Endothelial cell of umbilical vein (primary cell): ENCODE results near the gene OTUD7B. TPM values are rescaled to one million over a fixed set of nuclear protein-coding genes. Genes with fewer than 3 reads are reported as not detected.

Source experiments
- BruUV-seq: library from RNA; stranded (reverse); fragments of 400-500 nt; replicated peaks from 2 replicates; lab custom pipeline; 2021; lab: Mats Ljungman, UMichigan
- CTCF ChIA-PET: fragments of 300-600, 350-600 bp; sonication (Branson Sonifier 250); formaldehyde crosslinking; loops from one replicate; lab custom pipeline; 2021; ENCODE audit warnings: antibody characterized with exemption, inconsistent platforms; lab: Charles Lee
- POLR2A ChIA-PET: fragments of 300-600, 350-600 bp; sonication (Branson Sonifier 250); formaldehyde crosslinking; loops from one replicate; lab custom pipeline; 2021; ENCODE audit warnings: antibody characterized with exemption, inconsistent platforms; lab: Charles Lee
- DNase-seq: peaks from one replicate; pipeline ENCODE4 v3.0.0-alpha.2; 2011; ENCODE audit warnings: low read depth, low spot score
- FAIRE-seq: peaks from 2 replicates; lab custom pipeline; 2011; peaks lifted over from hg19 to GRCh38; lab: Jason Lieb, UNC
- H2AFZ ChIP-seq: 2 replicates; pipeline ENCODE4 v1.6.0; 2012; ENCODE audit warnings: low read depth, low read length, control low read depth, inconsistent platforms
- H3K27ac ChIP-seq: 2 replicates; pipeline ENCODE4 v1.5.1; 2011; ENCODE audit warnings: low read depth, mild to moderate bottlenecking, control low read depth, low read length, moderate library complexity; ENCODE audit not compliant: insufficient read depth
- H3K27me3 ChIP-seq, 2 experiments: 2 replicates each; pipeline versions ENCODE4 v1.6.0 to v1.6.1; 2011; ENCODE audit warnings: low read length in 2 of 2, mixed read lengths in 1 of 2; ENCODE audit not compliant: control insufficient read depth in 2 of 2, insufficient read depth in 2 of 2
- H3K36me3 ChIP-seq, 2 experiments: 2 replicates in 1 of 2; 3 replicates in 1 of 2; pipeline ENCODE4 v1.5.1; 2011; ENCODE audit warnings: low read length in 2 of 2, mild to moderate bottlenecking in 1 of 2, moderate library complexity in 1 of 2; ENCODE audit not compliant: control insufficient read depth in 2 of 2, insufficient read depth in 2 of 2; ENCODE audit errors: extremely low read depth in 1 of 2
- H3K4me1 ChIP-seq: 3 replicates; pipeline ENCODE4 v1.5.1; 2011; ENCODE audit warnings: mild to moderate bottlenecking, low read length; ENCODE audit not compliant: control insufficient read depth, insufficient read depth; ENCODE audit errors: extremely low read depth
- H3K4me2 ChIP-seq: 2 replicates; pipeline ENCODE4 v1.6.1; 2011; ENCODE audit warnings: low read length, control low read depth, mixed read lengths; ENCODE audit not compliant: insufficient read depth
- H3K4me3 ChIP-seq, 3 experiments: fragments of 200-600 bp in 1 of 3; sonication (generic), shearing (Covaris generic) in 1 of 3; replicated peaks in 1 of 3; 2 replicates each; pipeline ENCODE4 v1.5.1; 2011 to 2016; ENCODE audit warnings: control low read depth in 3 of 3, low read length in 3 of 3, mild to moderate bottlenecking in 2 of 3, inconsistent platforms in 1 of 3, low read depth in 1 of 3, moderate library complexity in 1 of 3; ENCODE audit not compliant: insufficient read depth in 1 of 3
- H3K79me2 ChIP-seq: 2 replicates; pipeline ENCODE4 v1.6.0; 2012; ENCODE audit warnings: low read length, inconsistent platforms; ENCODE audit not compliant: control insufficient read depth, insufficient read depth
- H3K9ac ChIP-seq: replicated peaks from 2 replicates; pipeline ENCODE3; 2011; ENCODE audit warnings: low read length, control low read depth; ENCODE audit not compliant: insufficient read depth; ENCODE audit errors: extremely low read depth
- H3K9me1 ChIP-seq: replicated peaks from 3 replicates; pipeline ENCODE4 v1.6.0; 2011; ENCODE audit warnings: mild to moderate bottlenecking, low read length; ENCODE audit not compliant: control insufficient read depth, insufficient read depth; ENCODE audit errors: extremely low read depth
- H3K9me3 ChIP-seq: replicated peaks from 2 replicates; pipeline ENCODE4 v1.5.1; 2012; ENCODE audit warnings: low read length, inconsistent platforms; ENCODE audit not compliant: control insufficient read depth, insufficient read depth
- H4K20me1 ChIP-seq: replicated peaks from 2 replicates; pipeline ENCODE3; 2011; ENCODE audit warnings: mild to moderate bottlenecking, low read length; ENCODE audit not compliant: control insufficient read depth, insufficient read depth; ENCODE audit errors: extremely low read depth
- CTCF ChIP-seq, 2 donors: IDR thresholded peaks; 1 replicate in 1 of 2; 2 replicates in 1 of 2; pipeline ENCODE4 v1.5.1; 2011; ENCODE audit warnings: low read length in 2 of 2, mild to moderate bottlenecking in 2 of 2, moderate library complexity in 2 of 2, control low read depth in 1 of 2, inconsistent platforms in 1 of 2, low read depth in 1 of 2; ENCODE audit not compliant: insufficient read depth in 1 of 2; ENCODE audit errors: extremely low read depth in 1 of 2
- EZH2 ChIP-seq: IDR thresholded peaks from 2 replicates; pipeline ENCODE4 v1.6.1; 2012; ENCODE audit warnings: borderline replicate concordance, low read depth, mild to moderate bottlenecking, moderate library complexity, low read length, inconsistent platforms; ENCODE audit not compliant: severe bottlenecking
- FOS ChIP-seq: IDR thresholded peaks from 2 replicates; pipeline ENCODE4 v1.6.1; 2011; ENCODE audit warnings: mild to moderate bottlenecking, low read length, moderate library complexity, borderline replicate concordance; ENCODE audit not compliant: insufficient read depth
- GATA2 ChIP-seq: IDR thresholded peaks from 2 replicates; pipeline ENCODE4 v1.7.0; 2011; ENCODE audit warnings: low read depth, mild to moderate bottlenecking, moderate library complexity, mixed read lengths, low read length; ENCODE audit not compliant: insufficient read length, insufficient read depth
- JUN ChIP-seq: IDR thresholded peaks from 2 replicates; pipeline ENCODE4 v1.6.1; 2011; ENCODE audit warnings: borderline replicate concordance, low read depth; ENCODE audit not compliant: insufficient read length, insufficient read depth
- MAX ChIP-seq: IDR thresholded peaks from 2 replicates; pipeline ENCODE4 v1.6.1; 2011; ENCODE audit not compliant: insufficient read depth, insufficient read length
- MYC ChIP-seq: IDR thresholded peaks from one replicate; pipeline ENCODE4 v1.6.1; 2011; ENCODE audit warnings: mild to moderate bottlenecking, low read depth, low read length
- POLR2A ChIP-seq: IDR thresholded peaks from 2 replicates; pipeline ENCODE4 v1.6.1; 2012; ENCODE audit warnings: low read depth, mild to moderate bottlenecking, control low read depth, low read length
- POLR2AphosphoS5 ChIP-seq: IDR thresholded peaks from 2 replicates; pipeline ENCODE4 v1.6.1; 2012; ENCODE audit warnings: low read depth, mild to moderate bottlenecking, control low read depth, low read length, moderate library complexity; ENCODE audit not compliant: insufficient read depth
- dilution Hi-C: fragments of 300-500 bp; cut with MboI; formaldehyde crosslinking; loops from one replicate; pipeline ENCODE4 v1.15.0; 2019; ENCODE audit warnings: low sequenced_read_pairs; ENCODE audit not compliant: extremely low pct_ligation_motif_present
- intact Hi-C: fragments of 100-400 bp; cut with micrococcal nuclease; formaldehyde crosslinking; loops from one replicate; pipeline ENCODE4 v1.10.0; 2022
- polyA plus RNA-seq, 4 experiments: library from polyadenylated mRNA; depleted of rRNA in 3 of 4; stranded (reverse) in 3 of 4; unstranded in 1 of 4; fragments of >200 nt; gene quantifications; 2 replicates each; pipeline versions ENCODE4 v1.2.1 to v1.2.3, GENCODE V29; 2011 to 2012; ENCODE audit warnings: missing spikeins in 1 of 4
- total RNA-seq: library from RNA; stranded (reverse); gene quantifications from 2 replicates; pipeline ENCODE4 v1.2.3, GENCODE V29; 2021

OTUD7B gene
- total and polyA plus RNA-seq, 2 donors (not counting 3 experiments of a cell fraction or from before 2014, with no cell fraction given) = 4.3 to 22.8 TPM

DNA sequence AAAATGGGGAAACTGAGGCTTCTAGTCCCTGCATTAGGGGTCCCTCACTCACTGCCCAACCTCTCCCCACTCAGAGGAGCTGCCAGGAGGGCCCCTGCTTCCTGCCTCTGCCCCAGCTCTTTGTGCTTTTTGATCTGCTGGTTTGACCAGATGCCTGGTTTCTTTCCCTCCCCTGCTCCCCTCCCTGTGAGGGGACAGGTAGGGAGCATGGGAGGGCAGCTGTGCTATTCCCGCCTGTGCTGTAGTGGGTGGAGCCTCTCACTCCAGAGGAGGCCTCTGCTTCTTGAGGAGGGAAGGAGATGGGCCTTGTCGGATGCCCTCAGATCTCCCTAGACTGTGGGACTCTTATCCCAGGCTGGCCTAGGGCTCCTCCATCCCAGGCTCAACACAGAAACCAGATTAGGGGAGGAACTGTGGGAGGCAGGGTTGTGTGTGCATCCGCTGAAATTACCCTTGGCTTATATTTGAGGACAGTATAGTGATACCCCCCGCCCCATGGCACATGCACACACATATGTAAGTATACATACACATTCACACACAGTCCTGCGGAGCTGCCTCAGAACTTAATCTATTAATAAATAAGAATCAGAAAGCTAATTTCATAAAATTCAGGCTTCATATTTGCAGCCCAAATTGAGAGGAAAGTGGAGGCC is 106.6 kb downstream of the OTUD7B start:
- CTCF ChIA-PET = no interaction called here
- H3K79me2 ChIP-seq = no peaks in the 10 kb centered on the region
- H3K27me3 ChIP-seq = peaks cover 0 to 5% of the 10 kb centered on the region in 2 experiments
- no TSS peak for BruUV-seq
- no peak overlapping the region for H2AFZ ChIP-seq
- no peaks in the 10 kb centered on the region for H3K36me3 ChIP-seq
- DNase-seq (no peak), FAIRE-seq (no peak)
- H3K9me3 ChIP-seq = no peaks in the 10 kb centered on the region
- H4K20me1 ChIP-seq = no peaks in the 10 kb centered on the region
- no peak overlapping the region for H3K27ac ChIP-seq
- no peaks in the 10 kb centered on the region for H3K9me1 ChIP-seq
- POLR2A ChIA-PET = no interaction called here
- intact Hi-C loops = no loop called here
- peaks cover 5% of the 10 kb centered on the region for H3K4me1 ChIP-seq
- dilution Hi-C loops = no loop called here
- H3K4me3 ChIP-seq = no peak overlapping the region
- H3K9ac ChIP-seq = no peak overlapping the region
- TF ChIP-seq JUN (no peak), FOS (no peak), GATA2 (no peak), CTCF (IDR thresholded peaks at IDR 0.05; ENCODE audit: extremely low read depth in 1 of 2, insufficient read depth in 1 of 2, low read depth in 1 of 2, low read length in 2 of 2) (no peak), MYC (no peak), POLR2AphosphoS5 (no peak), MAX (no peak), POLR2A (no peak), EZH2 (no peak)
- H3K4me2 ChIP-seq = no peak overlapping the region
